B cell (primary cell): ENCODE data around the gene ORAI2. TPM values are rescaled to one million over a fixed set of nuclear protein-coding genes. Genes with fewer than 3 reads are reported as not detected.
"Not testable (repeated sequence)": the region's sequence is repeated elsewhere in the genome, so short reads cannot be mapped to it uniquely, and the experiment has no call there.

Experiments used
- ATAC-seq: fragments of 200-7000 bp; cut with Tn5 transposase; one replicate; pipeline ENCODE4 v1.10.0; 2021; ENCODE audit warnings: low read depth, mild to moderate bottlenecking, moderate number of reproducible peaks, moderate library complexity
- CTCF ChIA-PET: fragments of 350-600 bp; sonication (Branson Sonifier 250); formaldehyde crosslinking; loops from one replicate; lab custom pipeline; 2021; ENCODE audit warnings: antibody characterized with exemption, inconsistent platforms; lab: Charles Lee
- POLR2A ChIA-PET: fragments of 350-600 bp; sonication (Branson Sonifier 250); formaldehyde crosslinking; loops from one replicate; lab custom pipeline; 2021; ENCODE audit warnings: antibody characterized with exemption; lab: Charles Lee
- DNase-seq: peaks from one replicate; pipeline ENCODE4 v3.0.0; 2013
- H2AFZ ChIP-seq: 2 replicates; pipeline ENCODE4 v1.6.1; 2012; ENCODE audit warnings: mild to moderate bottlenecking, low read depth, low read length; ENCODE audit not compliant: insufficient read depth, poor library complexity, severe bottlenecking
- H3K27ac ChIP-seq, 2 donors: 1 replicate in 1 of 2; 2 replicates in 1 of 2; pipeline ENCODE4 v1.5.1; 2012 to 2013; ENCODE audit warnings: low read length in 2 of 2, mild to moderate bottlenecking in 2 of 2, moderate library complexity in 1 of 2
- H3K27me3 ChIP-seq, 4 experiments: fragments of 200-600 bp in 1 of 4; sonication (generic) in 1 of 4; replicated peaks in 1 of 4; 1 replicate in 2 of 4; 2 replicates in 2 of 4; pipeline versions ENCODE4 v1.6.1 to v1.7.0; 2013 to 2016; ENCODE audit warnings: low read length in 3 of 4, mild to moderate bottlenecking in 2 of 4, mixed read lengths in 1 of 4, moderate library complexity in 1 of 4; ENCODE audit not compliant: insufficient read depth in 4 of 4, control insufficient read depth in 3 of 4; ENCODE audit errors: control extremely low read depth in 1 of 4
- H3K36me3 ChIP-seq, 2 experiments: replicated peaks in 1 of 2; 1 replicate in 1 of 2; 2 replicates in 1 of 2; pipeline versions ENCODE4 v1.6.1 to v1.7.1; 2013; ENCODE audit warnings: low read length in 1 of 2; ENCODE audit not compliant: insufficient read depth in 2 of 2, control insufficient read depth in 1 of 2; ENCODE audit errors: control extremely low read depth in 1 of 2, extremely low read depth in 1 of 2
- H3K4me1 ChIP-seq, 2 donors: fragments of 200-600 bp in 1 of 2; sonication (generic) in 1 of 2; 1 replicate in 1 of 2; 2 replicates in 1 of 2; pipeline versions ENCODE4 v1.5.1 to v1.6.1; 2013 to 2017; ENCODE audit warnings: low read length in 2 of 2; ENCODE audit not compliant: control insufficient read depth in 2 of 2, insufficient read depth in 2 of 2
- H3K4me2 ChIP-seq: replicated peaks from 2 replicates; pipeline ENCODE3; 2012; ENCODE audit warnings: mild to moderate bottlenecking, low read depth, low read length; ENCODE audit not compliant: poor library complexity, severe bottlenecking
- H3K4me3 ChIP-seq, 5 experiments: fragments of 200-600 bp in 1 of 5; sonication (generic) in 1 of 5; 1 replicate in 3 of 5; 2 replicates in 2 of 5; pipeline versions ENCODE4 v1.5.1 to v1.7.0; 2011 to 2016; ENCODE audit warnings: low read length in 4 of 5, mild to moderate bottlenecking in 4 of 5, low read depth in 2 of 5, control low read depth in 1 of 5, moderate library complexity in 1 of 5; ENCODE audit not compliant: insufficient read depth in 1 of 5; ENCODE audit errors: control extremely low read depth in 1 of 5, extremely low read depth in 1 of 5
- H3K79me2 ChIP-seq: fragments of 200-600 bp; sonication (generic); one replicate; pipeline ENCODE4 v1.6.0; 2016; ENCODE audit warnings: low read length; ENCODE audit not compliant: control insufficient read depth, insufficient read depth
- H3K9ac ChIP-seq: fragments of 200-600 bp; sonication (generic); 2 replicates; pipeline ENCODE4 v1.6.1; 2017; ENCODE audit warnings: mild to moderate bottlenecking, low read length, moderate library complexity
- H3K9me3 ChIP-seq, 3 donors: one replicate each; pipeline versions ENCODE4 v1.6.1 to v1.7.1; 2013; ENCODE audit warnings: low read length in 2 of 3; ENCODE audit not compliant: control insufficient read depth in 2 of 3, insufficient read depth in 1 of 3; ENCODE audit errors: control extremely low read depth in 1 of 3
- H4K20me1 ChIP-seq: 2 replicates; pipeline ENCODE4 v1.6.0; 2012; ENCODE audit warnings: mild to moderate bottlenecking, low read length; ENCODE audit not compliant: insufficient read depth, control insufficient read depth, poor library complexity, severe bottlenecking
- H3K27ac Mint-ChIP-seq: one replicate; pipeline ENCODE4 v1.8.0; 2021; ENCODE audit warnings: mixed read lengths
- H3K27me3 Mint-ChIP-seq: one replicate; pipeline ENCODE4 v1.8.0; 2021; ENCODE audit warnings: mixed read lengths
- H3K4me1 Mint-ChIP-seq: one replicate; pipeline ENCODE4 v1.8.0; 2021; ENCODE audit warnings: mixed read lengths
- H3K4me3 Mint-ChIP-seq: one replicate; pipeline ENCODE4 v1.8.0; 2021; ENCODE audit warnings: mixed read lengths
- H3K9me3 Mint-ChIP-seq: one replicate; pipeline ENCODE4 v1.8.0; 2022; ENCODE audit warnings: mixed read lengths; ENCODE audit not compliant: insufficient read depth
- CTCF ChIP-seq: fragments of 200-600 bp; IDR thresholded peaks from one replicate; pipeline ENCODE4 v1.8.0; 2022; ENCODE audit warnings: antibody characterized with exemption, mild to moderate bottlenecking
- EZH2 ChIP-seq: IDR thresholded peaks from 2 replicates; pipeline ENCODE4 v1.6.1; 2012; ENCODE audit warnings: borderline replicate concordance, low read depth, mild to moderate bottlenecking, moderate library complexity, low read length; ENCODE audit not compliant: insufficient read depth, poor library complexity, severe bottlenecking
- WGBS: methylation state at CpG from one replicate; pipeline ENCODE4 v1.1.5; 2013; ENCODE audit warnings: missing lambda C conversion rate; ENCODE audit not compliant: insufficient coverage; 5-methylcytosine and 5-hydroxymethylcytosine counted together
- intact Hi-C: fragments of 100-400 bp; cut with micrococcal nuclease; formaldehyde crosslinking; loops from one replicate; pipeline ENCODE4 v1.10.0; 2022
- polyA plus RNA-seq: library from polyadenylated mRNA; depleted of rRNA; stranded (reverse); fragments of >200 nt; gene quantifications from 2 replicates; pipeline ENCODE4 v1.2.3, GENCODE V29; 2012
- total RNA-seq, 2 donors: library from RNA; stranded (reverse); fragments of 120-200 nt in 1 of 2; gene quantifications; 1 replicate in 1 of 2; 2 replicates in 1 of 2; pipeline versions ENCODE4 v1.2.3 to v1.2.4, GENCODE V29; 2013 to 2022

ORAI2 gene
- total and polyA plus RNA-seq, 2 donors (not counting 1 experiment from before 2014, with no cell fraction given), result 177 to 450 TPM

GRCh38 chr7:102404862-102405188 is 28.6 kb upstream of the ORAI2 start:
- not testable (repeated sequence) for ATAC-seq, H3K27me3 Mint-ChIP-seq, H3K9ac ChIP-seq, DNase-seq, H3K4me3 Mint-ChIP-seq, H3K4me2 ChIP-seq, H3K27me3 ChIP-seq, H3K27ac ChIP-seq, H3K9me3 Mint-ChIP-seq, H2AFZ ChIP-seq, H3K4me3 ChIP-seq, H3K27ac Mint-ChIP-seq, H3K9me3 ChIP-seq
- Histone ChIP-seq H3K36me3 (peaks cover 9 to 80% of the 10 kb centered on the region in 2 experiments), H3K4me1 (peaks cover 22 to 32% of the 10 kb centered on the region in 2 donors), H3K79me2 (peaks cover 25% of the 10 kb centered on the region), H4K20me1 (peaks cover 12% of the 10 kb centered on the region)
- 97% methylated on average over 3 of the region's 5 CpGs for WGBS
- TF ChIP-seq CTCF, result peak; percentile 47
- ChIA-PET POLR2A (interaction anchor here (0.9 to 7.5 kb wide), 9 partner anchors 8 to 45 kb away, joined by 3 to 69 read pairs (median 6); partner anchors contain the start of gene ORAI2), CTCF (interaction anchor here (0.7 to 23.0 kb wide), 14 partner anchors 8 to 125 kb away, joined by 3 to 1182 read pairs (median 5); partner anchors contain the start of genes ALKBH4, LRWD1, ORAI2 and PRKRIP1)
- H3K4me1 Mint-ChIP-seq, result peaks cover 40% of the 10 kb centered on the region
- intact Hi-C loops, result loop anchor here (1.0 kb wide), 2 partner anchors 36 to 45 kb away; no protein-coding TSS in a partner anchor

DNA sequence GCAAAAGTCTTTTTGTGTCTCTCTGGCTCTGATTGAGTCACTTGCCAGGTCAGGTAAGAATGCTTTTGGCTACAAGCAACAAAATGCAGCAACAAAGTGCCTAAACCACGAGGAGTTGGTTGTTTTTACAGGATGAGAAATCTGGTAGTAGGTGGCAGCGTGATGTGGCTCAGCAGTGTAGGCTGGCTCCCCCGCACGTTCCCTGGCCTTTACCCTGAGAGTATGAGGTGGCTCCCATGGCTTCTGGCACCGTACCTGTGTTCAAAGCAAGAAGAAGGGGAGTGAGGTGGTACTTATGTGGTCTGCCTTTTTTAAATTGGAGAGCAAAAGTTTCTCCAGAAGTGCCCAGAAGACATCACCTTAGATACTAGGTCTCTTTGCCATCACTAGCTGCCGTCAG is 25.5 kb upstream of the ORAI2 start:
- H3K27me3 Mint-ChIP-seq, result no peaks in the 10 kb centered on the region
- peaks cover 55% of the 10 kb centered on the region for H3K4me1 Mint-ChIP-seq
- ChIA-PET CTCF (interaction anchor here (1.1 to 23.0 kb wide), 3 partner anchors 12 to 29 kb away, joined by 3 to 1182 read pairs (median 3); partner anchors contain the start of genes ORAI2 and PRKRIP1), POLR2A (interaction anchor here (0.9 to 7.5 kb wide), 7 partner anchors 11 to 48 kb away, joined by 4 to 69 read pairs (median 10); partner anchors contain the start of genes ORAI2 and PRKRIP1)
- H2AFZ ChIP-seq, result no peak overlapping the region
- H3K27ac ChIP-seq, result peak overlapping the region; percentile 57 to 64
- DNase-seq (no peak), ATAC-seq (no peak)
- H3K36me3 ChIP-seq, result peaks cover 17 to 85% of the 10 kb centered on the region in 2 experiments
- intact Hi-C loops, result loop anchor here (1.0 kb wide), 3 partner anchors 9 to 37 kb away; no protein-coding TSS in a partner anchor
- peak overlapping the region; percentile 62 for H3K4me2 ChIP-seq
- 84% methylated on average over 5 of the region's 6 CpGs for WGBS
- H3K4me3 Mint-ChIP-seq, result peak overlapping the region; percentile 54
- H3K9me3 ChIP-seq, result peaks cover 0 to 8% (median 0%) of the 10 kb centered on the region in 3 donors
- H3K4me3 ChIP-seq, result no peak overlapping the region
- peak overlapping the region; percentile 80 for H3K27ac Mint-ChIP-seq
- TF ChIP-seq EZH2 (no peak), CTCF (no peak)
- peaks cover 52% of the 10 kb centered on the region for H3K79me2 ChIP-seq
- peaks cover 12% of the 10 kb centered on the region for H4K20me1 ChIP-seq
- H3K9me3 Mint-ChIP-seq, result peaks cover 8% of the 10 kb centered on the region
- H3K4me1 ChIP-seq, result peaks cover 26 to 45% of the 10 kb centered on the region in 2 donors
- H3K9ac ChIP-seq, result no peak overlapping the region
- H3K27me3 ChIP-seq, result no peaks in the 10 kb centered on the region

- ATAC-seq (peak; percentile 67), DNase-seq (peak; percentile 85)
- Histone ChIP-seq H3K27ac (peak overlapping the region; percentile 57 to 64), H3K9ac (peak overlapping the region; percentile 20), H4K20me1 (peaks cover 11% of the 10 kb centered on the region), H3K36me3 (peaks cover 17 to 84% of the 10 kb centered on the region in 2 experiments), H3K79me2 (peaks cover 54% of the 10 kb centered on the region), H3K4me2 (peak overlapping the region; percentile 62), H3K4me1 (peaks cover 28 to 50% of the 10 kb centered on the region in 2 donors)
- not testable (repeated sequence) for H3K9me3 Mint-ChIP-seq, H3K27me3 ChIP-seq, H3K27me3 Mint-ChIP-seq, H3K9me3 ChIP-seq, H3K4me3 ChIP-seq, H2AFZ ChIP-seq
- Mint-ChIP-seq H3K4me3 (peak overlapping the region; percentile 54), H3K4me1 (peaks cover 59% of the 10 kb centered on the region), H3K27ac (peak overlapping the region; percentile 80)
- CTCF ChIA-PET, result interaction anchor here (23.0 kb wide), 1 partner anchor 28 kb away, joined by 1182 read pairs; the partner anchor contains the start of gene ORAI2
- intact Hi-C loops, result loop anchor here (1.0 kb wide), 3 partner anchors 9 to 37 kb away; no protein-coding TSS in a partner anchor
- POLR2A ChIA-PET, result interaction anchor here (1.1 to 7.5 kb wide), 7 partner anchors 11 to 42 kb away, joined by 4 to 69 read pairs (median 10); partner anchors contain the start of genes ORAI2 and PRKRIP1
- 0% methylated on average over 3 of the region's 6 CpGs for WGBS
Observed at GRCh38 chr7:102408530-102408929, 24.8 kb upstream of the ORAI2 start.
